Right lobe of liver (tissue), 4 donors: ENCODE data around the gene UBC.

Experiments used
- CTCF ChIP-seq, 4 donors: fragments of 200-600 bp in 3 of 4; fragments of 450-650 bp in 1 of 4; IDR thresholded peaks; one replicate each; pipeline versions ENCODE4 v1.5.1 to v1.8.0; 2016 to 2022; ENCODE audit warnings: antibody characterized with exemption in 4 of 4, mild to moderate bottlenecking in 2 of 4
- POLR2A ChIP-seq: fragments of 450-650 bp; IDR thresholded peaks from one replicate; pipeline ENCODE4 v1.6.1; 2017; ENCODE audit warnings: antibody characterized with exemption, mild to moderate bottlenecking
- donor health status: DM: no; HTN: no; CAD: no.
- donor health status: DM: no; HTN: no; CAD: no.
- donor health status: DM: no; HTN: yes; CAD: no.

GRCh38 chr12:124927201-124928094, 13.0 kb upstream of the UBC start:
- no peak for TF ChIP-seq POLR2A
- no peak for TF ChIP-seq CTCF (IDR thresholded peaks at IDR 0.05)
